Epidermal melanocyte (primary cell): ENCODE data around the gene AGA.

Experiments
- DNase-seq: peaks from one replicate; pipeline ENCODE4 v3.0.0; 2011; ENCODE audit warnings: low spot score; ENCODE audit not compliant: insufficient read length

AGA gene

DNA sequence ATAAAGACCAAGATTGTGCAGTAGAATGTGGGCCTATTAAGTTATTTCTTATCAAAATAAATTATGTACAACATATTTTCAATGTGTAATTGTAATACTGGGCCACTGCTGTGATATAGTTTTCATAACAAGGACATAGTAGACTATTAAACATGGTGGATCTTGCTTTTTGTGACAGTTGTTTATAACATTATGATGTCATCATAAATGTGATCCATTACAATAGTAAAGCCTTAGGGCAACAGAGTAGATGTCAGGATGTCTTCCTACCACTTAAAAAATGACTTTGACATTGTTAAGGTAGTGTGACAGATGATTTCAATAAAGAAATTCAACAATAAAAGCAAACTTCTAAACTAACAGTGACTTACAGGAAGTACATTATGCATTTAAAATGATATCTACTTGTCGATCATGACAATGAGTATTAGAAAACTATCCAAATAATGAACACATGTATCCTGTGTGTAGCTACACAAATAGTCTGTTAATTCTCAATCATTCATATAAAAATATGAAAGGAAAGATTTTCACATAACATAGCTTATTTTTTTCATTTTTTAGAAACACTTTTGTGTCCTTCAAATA lies 5.3 kb upstream of the AGA start:
- DNase-seq, result no peak

DNA sequence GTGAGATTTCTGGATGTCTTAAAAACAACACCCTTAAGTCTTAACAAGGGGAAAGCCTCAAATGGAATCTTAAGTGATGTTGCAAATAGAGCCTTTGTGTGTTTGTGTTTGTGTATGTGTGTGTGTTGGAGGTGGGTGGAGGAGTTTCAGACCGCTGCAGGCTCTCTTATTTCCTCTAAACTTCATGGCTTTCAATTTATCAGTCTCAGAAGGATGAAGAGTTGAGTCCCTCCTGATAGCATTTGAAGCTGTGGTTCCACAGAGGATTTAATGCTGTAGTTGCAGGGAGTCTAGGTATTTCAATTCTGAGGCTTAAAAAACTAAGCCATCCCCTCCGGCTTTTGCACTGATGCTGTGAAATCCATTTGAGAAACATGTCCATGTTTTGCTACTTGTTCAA lies 4.3 kb upstream of the AGA start:
- no peak for DNase-seq

DNA sequence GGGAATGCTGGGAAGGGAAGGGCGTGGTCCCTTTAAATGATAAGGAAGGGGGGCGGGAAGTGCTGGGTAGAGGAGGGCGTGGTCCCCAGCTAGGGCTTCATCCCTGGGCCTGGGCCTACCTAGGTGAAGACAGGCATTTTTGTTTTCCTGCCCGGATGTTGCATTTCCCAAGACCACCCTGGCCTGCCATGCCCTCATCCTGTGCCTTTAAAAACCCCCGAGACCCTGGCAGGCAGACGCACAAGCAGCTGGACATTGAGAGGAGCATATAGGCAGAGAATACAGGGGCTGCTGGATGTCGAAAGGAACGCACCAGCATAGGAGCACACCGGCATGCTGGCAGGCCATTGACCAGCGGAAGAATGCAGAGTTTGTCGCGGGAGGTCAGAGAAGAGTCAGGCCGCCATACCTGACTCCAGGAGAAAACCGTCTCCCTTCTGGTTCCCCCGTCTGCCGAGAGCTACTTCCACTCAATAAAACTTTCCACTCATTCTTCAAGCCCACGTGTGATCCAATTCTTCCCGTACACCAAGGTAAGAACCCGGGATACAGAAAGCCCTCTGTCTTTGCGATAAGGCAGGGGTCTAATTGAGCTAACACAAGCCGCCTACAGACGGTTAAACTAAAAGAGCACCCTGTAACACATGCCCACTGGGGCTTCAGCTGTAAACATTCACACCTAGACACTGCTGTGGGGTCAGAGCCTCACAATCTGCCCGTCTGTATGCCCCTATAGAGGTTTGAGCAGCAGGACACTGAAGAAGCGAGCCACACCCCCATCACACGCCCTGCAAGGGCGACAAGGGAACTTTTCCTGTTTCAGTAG lies 2.9 kb upstream of the AGA start:
- DNase-seq, result no peak

DNA sequence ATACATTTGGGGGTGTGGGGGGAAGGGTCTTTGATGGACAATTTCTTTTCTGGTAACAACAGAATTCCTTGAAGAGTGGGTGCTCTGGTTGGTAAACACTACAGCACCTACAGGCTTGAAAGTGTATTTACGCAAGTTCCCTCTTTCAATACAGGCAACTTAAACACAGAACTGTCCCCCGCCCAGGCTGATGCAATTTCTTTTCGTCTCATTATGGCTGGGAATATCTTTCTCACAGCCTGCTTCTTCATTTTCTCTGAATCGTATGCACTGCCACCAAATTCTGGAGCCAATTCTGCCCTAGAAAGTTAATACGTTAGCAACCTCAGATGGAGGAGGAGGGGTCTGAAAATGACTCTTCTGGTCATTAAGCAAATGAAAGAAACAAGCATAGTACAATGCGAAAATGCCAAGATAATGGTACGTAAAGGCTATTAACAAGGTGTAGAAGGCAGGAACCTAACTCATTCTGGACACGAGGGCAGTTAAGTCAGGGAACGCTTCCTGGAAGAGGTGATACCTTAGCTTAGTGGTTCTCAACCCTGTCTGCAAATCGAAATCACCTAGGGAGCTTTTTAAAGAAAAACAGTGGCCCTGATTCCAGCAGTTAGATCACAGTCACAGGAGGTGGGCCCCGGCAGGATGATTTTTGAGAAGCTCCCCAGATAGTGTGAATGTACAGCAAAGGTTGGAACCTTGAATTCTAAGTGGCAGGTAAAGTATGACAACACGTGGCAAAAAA lies 1.0 kb downstream of the AGA start:
- DNase-seq, result no peak

DNA sequence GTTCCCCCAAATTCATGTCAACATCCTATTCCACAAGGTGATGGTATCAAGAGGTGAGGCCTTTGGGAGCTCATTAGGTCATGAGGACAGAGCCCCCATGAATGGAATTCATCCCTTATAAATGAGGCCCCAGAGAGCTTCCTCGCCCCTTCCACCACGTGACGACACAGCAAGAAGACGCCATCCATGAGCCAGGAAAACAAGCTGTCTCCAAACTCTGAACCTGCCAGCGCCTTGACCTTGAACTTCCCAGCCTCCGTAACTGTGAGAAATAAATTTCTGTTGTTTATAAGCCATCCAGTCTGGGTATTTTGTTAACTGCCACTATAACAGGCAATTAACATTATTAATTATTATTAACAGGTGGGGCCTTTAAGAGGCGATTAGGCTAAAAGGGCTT lies 5.8 kb downstream of the AGA start:
- no peak for DNase-seq

DNA sequence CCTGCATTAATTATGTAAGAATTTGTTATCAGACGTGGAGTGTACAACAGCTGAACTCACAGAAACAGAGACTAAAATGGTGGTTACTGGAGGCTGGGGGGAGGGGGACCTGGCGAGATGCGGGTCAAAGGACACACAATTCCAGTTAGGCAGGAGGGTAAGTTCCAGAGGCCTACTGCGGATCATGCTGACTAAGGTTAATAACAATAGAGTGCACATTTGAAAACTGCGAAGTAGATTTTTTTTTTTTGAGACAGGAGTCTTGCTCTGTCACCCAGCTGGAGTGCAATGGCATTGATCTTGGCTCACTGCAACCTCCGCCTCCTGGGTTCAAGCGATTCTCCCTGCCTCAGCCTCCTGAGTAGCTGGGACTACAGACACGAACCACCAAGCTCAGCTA lies 7.6 kb downstream of the AGA start:
- DNase-seq, result no peak

DNA sequence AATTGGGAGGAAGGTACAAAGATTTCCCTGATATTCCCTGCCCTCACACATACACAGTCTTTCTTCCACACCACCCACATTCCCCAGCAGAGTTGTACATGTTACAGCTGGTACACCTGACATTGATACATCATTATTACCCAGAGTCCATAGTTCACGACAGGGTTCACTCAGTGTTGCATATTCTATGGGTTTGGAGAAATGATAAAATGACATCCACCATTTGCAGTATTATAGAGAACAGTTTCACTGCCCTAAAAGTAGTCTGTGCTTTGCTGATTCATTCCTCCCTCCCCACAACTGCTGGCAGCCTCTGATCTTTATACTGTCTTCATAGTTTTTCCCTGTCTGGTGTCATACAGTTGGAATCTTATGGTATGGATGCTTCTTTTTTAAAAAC lies 15.0 kb downstream of the AGA start:
- no peak for DNase-seq

DNA sequence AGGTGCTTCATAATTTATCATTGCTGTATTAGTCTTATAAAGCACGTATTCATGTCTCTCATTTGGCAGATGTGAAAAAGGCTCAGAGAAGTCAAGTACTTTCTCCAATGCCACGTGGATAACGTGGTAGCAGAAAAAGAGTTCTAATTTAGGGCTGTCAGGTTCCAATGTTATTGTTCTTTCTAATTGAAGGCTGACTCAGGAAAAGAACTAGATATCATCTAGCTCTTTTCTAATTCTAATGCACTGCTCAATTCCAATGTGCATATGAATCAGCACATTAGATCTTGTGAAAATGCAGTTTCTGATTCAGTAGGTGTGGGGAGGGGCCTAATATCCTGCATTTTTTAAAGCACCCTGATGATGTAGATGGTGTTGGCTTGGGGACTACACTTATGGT lies 22.8 kb downstream of the AGA start:
- no peak for DNase-seq

- no peak for DNase-seq
These were observed 28.6 kb downstream of the AGA start for GRCh38 chr4:177413656-177414055.

DNA sequence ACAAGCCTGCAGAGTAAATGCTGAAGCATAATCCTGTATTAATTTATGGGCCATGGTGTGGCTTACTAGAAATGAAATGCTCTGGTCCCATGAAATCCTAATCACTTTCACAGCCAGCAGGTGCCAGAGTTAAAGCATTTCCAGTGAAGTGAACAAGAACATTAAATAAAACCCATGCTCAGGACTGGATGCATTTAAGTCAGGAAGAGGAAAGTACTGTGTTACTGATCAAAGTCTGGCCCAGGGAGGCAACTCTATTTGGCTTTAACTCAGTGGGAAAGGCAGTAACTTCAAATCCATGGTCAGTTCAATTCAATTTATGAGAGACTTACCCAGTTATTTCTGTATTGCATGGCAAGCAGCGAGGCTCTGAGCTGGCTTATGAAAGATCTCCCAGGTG lies 29.2 kb downstream of the AGA start:
- DNase-seq, result no peak

- no peak for DNase-seq
These were observed 30.2 kb downstream of the AGA start for GRCh38 chr4:177411996-177412395.

DNA sequence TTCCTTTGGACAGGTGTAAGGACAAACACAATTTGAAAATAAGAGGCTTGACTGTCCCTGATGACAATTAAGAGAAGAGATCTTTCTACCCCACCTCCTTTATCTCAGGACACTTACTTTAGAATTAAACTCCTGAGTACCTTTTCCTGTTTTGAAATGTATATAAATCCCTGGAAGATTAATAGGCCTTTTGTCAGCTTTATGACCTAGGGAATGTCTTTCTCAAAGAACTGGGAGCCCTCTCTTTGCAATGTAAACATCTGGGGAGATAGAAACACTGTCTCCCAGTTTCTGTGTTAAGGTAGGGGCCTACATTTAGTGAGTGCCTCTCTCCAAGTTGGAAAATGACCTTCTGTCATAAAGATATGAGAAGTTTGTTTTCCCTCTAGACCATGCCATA lies 31.7 kb downstream of the AGA start:
- no peak for DNase-seq

DNA sequence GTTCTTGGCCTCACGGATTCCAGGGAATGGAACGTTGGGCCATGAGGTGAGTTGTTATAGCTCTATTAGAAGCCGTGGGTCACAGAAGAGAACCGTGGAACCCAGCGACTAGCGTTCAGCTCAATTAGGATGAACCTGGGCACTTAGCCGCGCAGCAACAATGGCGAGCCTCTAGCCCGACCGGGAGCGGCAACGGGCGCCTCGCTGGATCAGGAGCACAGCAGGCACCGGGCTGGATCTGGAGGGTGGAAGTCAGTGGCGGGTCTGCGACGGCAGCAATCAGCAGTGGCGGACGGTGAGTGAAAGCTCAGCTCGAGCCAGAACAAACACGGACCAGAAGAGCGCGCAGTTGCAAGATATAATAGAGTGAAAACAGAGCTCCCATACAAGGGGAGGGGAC lies 34.2 kb downstream of the AGA start:
- no peak for DNase-seq

- DNase-seq, result no peak
These were observed 36.7 kb downstream of the AGA start for GRCh38 chr4:177405508-177405907.

DNA sequence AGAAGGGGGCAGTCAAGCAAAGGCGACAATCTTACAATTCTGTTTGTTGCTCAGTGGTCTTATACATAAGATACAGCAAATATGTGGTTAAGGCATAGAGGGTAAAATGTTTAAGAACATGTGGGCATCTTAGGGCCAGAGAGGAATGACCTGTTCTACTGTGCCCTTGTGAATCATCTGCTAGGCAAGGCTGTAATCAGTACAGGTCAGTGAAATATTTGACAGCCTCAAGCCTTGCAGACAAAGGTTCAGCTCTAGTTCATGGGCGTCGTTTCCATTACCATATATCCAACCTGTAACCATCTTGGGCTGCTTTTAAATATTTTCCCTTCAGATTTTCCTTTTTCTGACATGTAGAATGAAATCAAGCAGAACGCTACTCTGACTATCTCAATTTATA lies 37.3 kb downstream of the AGA start:
- DNase-seq, result no peak

GRCh38 chr4:177404342-177404741 lies 37.9 kb downstream of the AGA start:
- no peak for DNase-seq

DNA sequence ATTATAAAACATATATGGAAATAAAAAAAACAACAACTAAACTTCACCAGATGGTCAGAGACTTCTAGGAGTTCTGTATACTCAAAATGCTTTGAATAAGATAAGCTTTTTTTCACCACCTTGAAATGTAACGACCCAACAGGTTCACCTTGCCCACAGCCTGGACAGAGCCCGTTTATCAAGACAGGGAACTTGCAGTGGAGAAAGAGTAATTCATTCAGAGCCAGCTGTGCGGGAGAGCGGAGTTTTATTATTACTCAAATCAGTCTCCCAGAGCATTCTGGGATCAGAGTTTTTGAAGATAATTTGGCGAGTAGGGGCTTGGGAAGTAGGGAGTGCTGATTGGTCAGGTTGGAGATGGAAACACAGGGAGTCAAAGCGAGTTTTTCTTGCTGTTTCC lies 38.5 kb downstream of the AGA start:
- no peak for DNase-seq

DNA sequence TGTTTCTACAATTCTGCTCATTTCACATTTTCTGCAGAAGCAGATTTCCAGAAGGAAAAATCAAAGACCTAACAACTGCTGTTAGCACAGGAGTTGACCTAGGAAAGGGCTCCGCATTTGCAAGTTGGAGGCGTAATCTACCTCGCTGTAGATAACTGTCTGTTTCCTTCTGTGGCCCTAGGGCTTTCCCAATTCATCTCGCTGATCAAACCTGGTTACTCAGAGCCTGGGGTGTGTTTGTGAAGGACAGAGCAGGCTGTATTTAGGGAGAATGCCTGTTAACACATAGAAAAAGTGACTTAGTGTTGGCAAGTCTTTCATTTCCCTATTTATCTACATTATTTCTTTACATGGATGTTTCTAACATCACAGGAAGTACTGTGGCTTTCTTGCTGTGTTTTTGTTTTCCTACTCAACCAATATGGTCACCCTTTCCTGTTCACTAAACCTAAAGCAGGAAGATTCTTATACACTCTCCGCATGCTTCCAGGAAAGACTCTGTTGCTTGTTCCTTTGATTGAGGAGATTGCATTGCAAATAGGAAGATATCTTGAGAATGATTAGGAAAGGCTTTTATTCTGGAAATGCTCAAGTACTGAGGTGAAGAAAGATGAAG lies 40.5 kb downstream of the AGA start:
- DNase-seq, result no peak

GRCh38 chr4:177400030-177400429 lies 42.2 kb downstream of the AGA start:
- no peak for DNase-seq

DNA sequence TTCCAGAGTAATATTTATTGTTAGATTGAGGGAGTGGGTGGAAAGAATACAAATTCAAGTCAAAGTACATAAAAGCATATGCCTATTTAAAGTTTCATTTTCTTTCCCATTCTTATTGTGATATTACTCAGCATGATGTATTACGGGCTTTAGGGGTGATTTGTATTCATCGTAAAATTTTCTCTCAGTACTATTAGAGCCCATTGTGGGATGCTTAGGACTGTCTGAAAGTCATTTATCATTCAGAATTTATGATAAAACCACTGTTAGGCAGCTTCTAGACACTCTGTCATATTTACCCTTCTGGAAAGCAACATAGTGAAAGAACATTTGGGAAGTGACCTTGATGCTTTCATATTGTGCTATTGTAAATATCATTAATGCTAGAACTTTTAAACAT lies 45.9 kb downstream of the AGA start:
- DNase-seq, result no peak

GRCh38 chr4:177393236-177393635 lies 49.0 kb downstream of the AGA start:
- no peak for DNase-seq

GRCh38 chr4:177391953-177392352 lies 50.3 kb downstream of the AGA start:
- DNase-seq, result no peak
